Activated CD8-positive, alpha-beta T cell treated with anti-CD3 and anti-CD28 coated beads, Interleukin-2, amount 10 ng/mL, durations not matched to agents 7 days and 5 days (primary cell): Measurements from ENCODE around the gene NMRK1. TPM values are rescaled to one million over a fixed set of nuclear protein-coding genes. Genes with fewer than 3 reads are reported as not detected.

Source experiments
- ATAC-seq: fragments of 150-1000 bp; cut with Tn5 transposase; one replicate; pipeline ENCODE4 v1.10.0; 2021; ENCODE audit warnings: moderate library complexity
- CTCF ChIA-PET: fragments of 350-600 bp; sonication (Branson Sonifier 250); formaldehyde crosslinking; loops from one replicate; lab custom pipeline; 2021; ENCODE audit warnings: antibody characterized with exemption; lab: Charles Lee
- POLR2A ChIA-PET: fragments of 350-600 bp; sonication (Branson Sonifier 250); formaldehyde crosslinking; loops from one replicate; lab custom pipeline; 2021; ENCODE audit warnings: antibody characterized with exemption; lab: Charles Lee
- DNase-seq: peaks from one replicate; pipeline ENCODE4 v3.0.0-alpha.2; 2020
- H3K27ac Mint-ChIP-seq: one replicate; pipeline ENCODE4 v1.8.0; 2021; ENCODE audit warnings: mild to moderate bottlenecking, mixed read lengths
- H3K27me3 Mint-ChIP-seq: one replicate; pipeline ENCODE4 v1.8.0; 2021; ENCODE audit warnings: low read depth, mixed read lengths
- H3K36me3 Mint-ChIP-seq: one replicate; pipeline ENCODE4 v1.8.0; 2021; ENCODE audit warnings: low read depth, mixed read lengths
- H3K4me1 Mint-ChIP-seq: one replicate; pipeline ENCODE4 v1.8.0; 2021; ENCODE audit warnings: low read depth, mixed read lengths
- H3K4me3 Mint-ChIP-seq: one replicate; pipeline ENCODE4 v1.8.0; 2021; ENCODE audit warnings: mild to moderate bottlenecking, mixed read lengths
- H3K9me3 Mint-ChIP-seq: one replicate; pipeline ENCODE4 v1.8.0; 2022; ENCODE audit warnings: mixed read lengths; ENCODE audit not compliant: insufficient read depth
- total RNA-seq, 2 experiments: library from RNA; stranded (reverse); gene quantifications; one replicate each; pipeline ENCODE4 v1.2.3, GENCODE V29; 2021

Gene NMRK1
- 10 to 100 TPM; 26.9 to 28.2 TPM for total RNA-seq

GRCh38 chr9:75087824-75088645 is at the start of gene NMRK1, which contains the start of gene OSTF1:
Gene NMRK1 (minus strand): TSS chr9:75088155. CDS start chr9:75083115, 5,040 bp downstream.
Gene OSTF1 (plus strand): TSS chr9:75088514. CDS start chr9:75088693, 179 bp downstream.
- Mint-ChIP-seq H3K4me3 (peak within 1 kb of the TSS; percentile 95), H3K4me1 (peaks cover 65% of the 10 kb centered on the region), H3K36me3 (peaks cover 35% of the 10 kb centered on the region), H3K9me3 (no peaks in the 10 kb centered on the region), H3K27ac (peak within 1 kb of the TSS; percentile 97), H3K27me3 (no peaks in the 10 kb centered on the region)
- ChIA-PET CTCF (interaction anchor here (0.6 to 3.3 kb wide), 14 partner anchors 10 to 314 kb away, joined by 3 to 27 read pairs (median 3); partner anchors contain the start of genes C9orf40 and CARNMT1), POLR2A (interaction anchor here (0.7 to 4.1 kb wide), 14 partner anchors 13 to 314 kb away, joined by 3 to 26 read pairs (median 4); partner anchors contain the start of genes C9orf40 and CARNMT1)
- ATAC-seq (peak; percentile 92), DNase-seq (peak; percentile 94)

- Mint-ChIP-seq H3K36me3 (peaks cover 83% of the 10 kb centered on the region), H3K27me3 (no peaks in the 10 kb centered on the region), H3K9me3 (no peaks in the 10 kb centered on the region), H3K4me3 (no peak overlapping the region), H3K4me1 (peaks cover 27% of the 10 kb centered on the region), H3K27ac (no peak overlapping the region)
- CTCF ChIA-PET: interaction anchor here (1.1 to 1.7 kb wide), 3 partner anchors 12 to 51 kb away, joined by 3 to 4 read pairs (median 4); no protein-coding TSS in a partner anchor
- ATAC-seq (no peak), DNase-seq (no peak)
- POLR2A ChIA-PET: interaction anchor here (0.9 kb wide), 1 partner anchor 179 kb away, joined by 3 read pairs; no protein-coding TSS in a partner anchor
These were observed 46.5 kb upstream of the NMRK1 start for GRCh38 chr9:75134495-75134894.

- CTCF ChIA-PET: interaction anchor here (0.6 to 1.4 kb wide), 7 partner anchors 9 to 52 kb away, joined by 3 to 5 read pairs (median 3); no protein-coding TSS in a partner anchor
- Mint-ChIP-seq H3K9me3 (no peaks in the 10 kb centered on the region), H3K4me1 (peaks cover 17% of the 10 kb centered on the region), H3K27ac (no peak overlapping the region), H3K4me3 (no peak overlapping the region), H3K36me3 (peaks cover 80% of the 10 kb centered on the region), H3K27me3 (no peaks in the 10 kb centered on the region)
- POLR2A ChIA-PET: interaction anchor here (1.1 kb wide), 1 partner anchor 46 kb away, joined by 4 read pairs; the partner anchor contains the start of genes NMRK1 and OSTF1
- DNase-seq (no peak), ATAC-seq (no peak)
These were observed 45.4 kb upstream of the NMRK1 start for GRCh38 chr9:75133396-75133795.

- Mint-ChIP-seq H3K4me1 (peaks cover 12% of the 10 kb centered on the region), H3K27me3 (no peaks in the 10 kb centered on the region), H3K36me3 (peaks cover 72% of the 10 kb centered on the region), H3K27ac (no peak overlapping the region), H3K4me3 (no peak overlapping the region), H3K9me3 (no peaks in the 10 kb centered on the region)
- CTCF ChIA-PET: interaction anchor here (0.6 to 1.4 kb wide), 4 partner anchors 9 to 36 kb away, joined by 3 to 5 read pairs (median 4); no protein-coding TSS in a partner anchor
- no peak for ATAC-seq
- DNase-seq: no peak
- POLR2A ChIA-PET: interaction anchor here (1.1 kb wide), 1 partner anchor 44 kb away, joined by 4 read pairs; the partner anchor contains the start of genes NMRK1 and OSTF1
These were observed 44.3 kb upstream of the NMRK1 start for GRCh38 chr9:75132244-75132643.

- peaks cover 10% of the 10 kb centered on the region for H3K4me1 Mint-ChIP-seq
- ATAC-seq (no peak), DNase-seq (no peak)
- H3K36me3 Mint-ChIP-seq: peaks cover 67% of the 10 kb centered on the region
- H3K9me3 Mint-ChIP-seq: no peaks in the 10 kb centered on the region
- ChIA-PET CTCF (no interaction called here), POLR2A (no interaction called here)
- H3K4me3 Mint-ChIP-seq: no peak overlapping the region
- H3K27ac Mint-ChIP-seq: no peak overlapping the region
- H3K27me3 Mint-ChIP-seq: no peaks in the 10 kb centered on the region
These were observed 43.7 kb upstream of the NMRK1 start for GRCh38 chr9:75131700-75132099.

- CTCF ChIA-PET: interaction anchor here (0.6 to 1.8 kb wide), 2 partner anchors 15 to 36 kb away, joined by 3 to 6 read pairs; no protein-coding TSS in a partner anchor
- no peak for ATAC-seq
- Mint-ChIP-seq H3K4me3 (no peak overlapping the region), H3K4me1 (peaks cover 10% of the 10 kb centered on the region), H3K27me3 (no peaks in the 10 kb centered on the region), H3K9me3 (no peaks in the 10 kb centered on the region), H3K27ac (peak overlapping the region; percentile 11), H3K36me3 (peaks cover 60% of the 10 kb centered on the region)
- POLR2A ChIA-PET: interaction anchor here (0.6 kb wide), 1 partner anchor 303 kb away, joined by 3 read pairs; no protein-coding TSS in a partner anchor
- DNase-seq: no peak
These were observed 42.8 kb upstream of the NMRK1 start for GRCh38 chr9:75130621-75131230.

GRCh38 chr9:75130172-75130571 is 42.2 kb upstream of the NMRK1 start:
- H3K4me1 Mint-ChIP-seq: peaks cover 10% of the 10 kb centered on the region
- H3K36me3 Mint-ChIP-seq: peaks cover 58% of the 10 kb centered on the region
- no peak for DNase-seq
- no peak for ATAC-seq
- ChIA-PET POLR2A (interaction anchor here (0.6 kb wide), 1 partner anchor 304 kb away, joined by 3 read pairs; no protein-coding TSS in a partner anchor), CTCF (interaction anchor here (1.8 kb wide), 1 partner anchor 15 kb away, joined by 6 read pairs; no protein-coding TSS in a partner anchor)
- H3K4me3 Mint-ChIP-seq: no peak overlapping the region
- H3K27me3 Mint-ChIP-seq: no peaks in the 10 kb centered on the region
- no peaks in the 10 kb centered on the region for H3K9me3 Mint-ChIP-seq
- H3K27ac Mint-ChIP-seq: peak overlapping the region; percentile 15

- no peak overlapping the region for H3K27ac Mint-ChIP-seq
- ChIA-PET CTCF (no interaction called here), POLR2A (no interaction called here)
- DNase-seq (no peak), ATAC-seq (no peak)
- no peak overlapping the region for H3K4me3 Mint-ChIP-seq
- no peaks in the 10 kb centered on the region for H3K27me3 Mint-ChIP-seq
- peaks cover 57% of the 10 kb centered on the region for H3K36me3 Mint-ChIP-seq
- H3K4me1 Mint-ChIP-seq: peaks cover 20% of the 10 kb centered on the region
- no peaks in the 10 kb centered on the region for H3K9me3 Mint-ChIP-seq
These were observed 40.6 kb upstream of the NMRK1 start for GRCh38 chr9:75128535-75128934.

GRCh38 chr9:75123696-75124095 is 35.7 kb upstream of the NMRK1 start:
- DNase-seq: no peak
- POLR2A ChIA-PET: no interaction called here
- no peak for ATAC-seq
- Mint-ChIP-seq H3K27ac (no peak overlapping the region), H3K4me3 (no peak overlapping the region), H3K27me3 (no peaks in the 10 kb centered on the region), H3K4me1 (peaks cover 24% of the 10 kb centered on the region), H3K36me3 (peaks cover 46% of the 10 kb centered on the region), H3K9me3 (no peaks in the 10 kb centered on the region)
- CTCF ChIA-PET: interaction anchor here (0.9 kb wide), 1 partner anchor 9 kb away, joined by 4 read pairs; no protein-coding TSS in a partner anchor

- no peak for ATAC-seq
- no peak for DNase-seq
- Mint-ChIP-seq H3K9me3 (no peaks in the 10 kb centered on the region), H3K27ac (no peak overlapping the region), H3K4me3 (no peak overlapping the region), H3K27me3 (no peaks in the 10 kb centered on the region), H3K4me1 (peaks cover 20% of the 10 kb centered on the region), H3K36me3 (peaks cover 59% of the 10 kb centered on the region)
- POLR2A ChIA-PET: interaction anchor here (1.0 kb wide), 1 partner anchor 26 kb away, joined by 3 read pairs; no protein-coding TSS in a partner anchor
- CTCF ChIA-PET: no interaction called here
These were observed 34.1 kb upstream of the NMRK1 start for GRCh38 chr9:75121914-75122558.

GRCh38 chr9:75120686-75121085 is 32.7 kb upstream of the NMRK1 start:
- Mint-ChIP-seq H3K4me3 (no peak overlapping the region), H3K4me1 (peaks cover 22% of the 10 kb centered on the region), H3K27ac (no peak overlapping the region), H3K9me3 (no peaks in the 10 kb centered on the region), H3K36me3 (peaks cover 59% of the 10 kb centered on the region), H3K27me3 (no peaks in the 10 kb centered on the region)
- no peak for DNase-seq
- ATAC-seq: no peak
- ChIA-PET CTCF (interaction anchor here (0.9 kb wide), 1 partner anchor 92 kb away, joined by 3 read pairs; the partner anchor contains the start of gene CARNMT1), POLR2A (no interaction called here)
